GM19099 (cell line): ENCODE results near the gene JHY.

Source experiments
- POLR2A ChIP-seq: IDR thresholded peaks from 3 replicates; pipeline ENCODE4 v1.6.1; 2011; ENCODE audit warnings: low read depth; ENCODE audit not compliant: insufficient read length; ENCODE audit errors: extremely low read depth

JHY gene

GRCh38 chr11:122882189-122882856 lies at the start of gene JHY:
Gene JHY, plus strand, starts transcription at chr11:122882759. Its CDS starts 3,091 bp downstream, at chr11:122885850.
- TF ChIP-seq POLR2A = no peak

GRCh38 chr11:122833846-122834464 lies 48.6 kb upstream of the JHY start:
- no peak for TF ChIP-seq POLR2A

- no peak for TF ChIP-seq POLR2A
These were observed 45.6 kb upstream of the JHY start for GRCh38 chr11:122836916-122837315.

GRCh38 chr11:122837528-122838346 lies 44.8 kb upstream of the JHY start:
- TF ChIP-seq POLR2A = no peak

- no peak for TF ChIP-seq POLR2A
These were observed 39.0 kb upstream of the JHY start for GRCh38 chr11:122843281-122844141.

- TF ChIP-seq POLR2A = no peak
These were observed 35.1 kb upstream of the JHY start for GRCh38 chr11:122847466-122847865.

GRCh38 chr11:122848186-122848585 lies 34.4 kb upstream of the JHY start:
- TF ChIP-seq POLR2A = no peak

GRCh38 chr11:122850076-122850631 lies 32.4 kb upstream of the JHY start:
- TF ChIP-seq POLR2A = no peak

- no peak for TF ChIP-seq POLR2A
These were observed 31.1 kb upstream of the JHY start for GRCh38 chr11:122851366-122851966.

GRCh38 chr11:122852074-122852795 lies 30.3 kb upstream of the JHY start:
- no peak for TF ChIP-seq POLR2A

- no peak for TF ChIP-seq POLR2A
These were observed 29.8 kb upstream of the JHY start for GRCh38 chr11:122852796-122853160.

GRCh38 chr11:122853261-122853660 lies 29.3 kb upstream of the JHY start:
- TF ChIP-seq POLR2A = no peak

GRCh38 chr11:122853971-122854446 lies 28.6 kb upstream of the JHY start:
- TF ChIP-seq POLR2A = no peak

- no peak for TF ChIP-seq POLR2A
These were observed 20.9 kb upstream of the JHY start for GRCh38 chr11:122861631-122862030.

GRCh38 chr11:122862091-122862490 lies 20.5 kb upstream of the JHY start:
- no peak for TF ChIP-seq POLR2A
